ENCODE results near the gene NINJ1. TPM values are rescaled to one million over a fixed set of nuclear protein-coding genes. Genes with fewer than 3 reads are reported as not detected.

The NINJ1 gene
- total and polyA plus RNA-seq, 2 donors (not counting 1 experiment from before 2014, with no cell fraction given): 8.3 to 13.2 TPM

GRCh38 chr9:93081081-93081529, 52.9 kb downstream of the NINJ1 start:
- Histone ChIP-seq H3K9ac (ENCODE audit: low read length) (no peak overlapping the region), H3K36me3 (replicated peaks in 1 of 2; ENCODE audit: control extremely low read depth in 1 of 2, control insufficient read depth in 1 of 2, extremely low read depth in 1 of 2, insufficient read depth in 2 of 2, low read length in 1 of 2) (peaks cover 9 to 75% of the 10 kb centered on the region in 2 experiments), H3K4me3 (ENCODE audit: control extremely low read depth in 1 of 5, extremely low read depth in 1 of 5, insufficient read depth in 1 of 5, low read depth in 2 of 5, low read length in 4 of 5) (no peak overlapping the region), H2AFZ (ENCODE audit: insufficient read depth, low read depth, low read length, poor library complexity, severe bottlenecking) (no peak overlapping the region), H3K27ac (ENCODE audit: low read length in 2 of 2) (no peak overlapping the region), H3K4me1 (ENCODE audit: control insufficient read depth in 2 of 2, insufficient read depth in 2 of 2, low read length in 2 of 2) (no peaks in the 10 kb centered on the region), H3K9me3 (ENCODE audit: control extremely low read depth in 1 of 3, control insufficient read depth in 2 of 3, insufficient read depth in 1 of 3, low read length in 2 of 3) (peaks cover 0 to 12% (median 0%) of the 10 kb centered on the region in 3 donors), H3K4me2 (replicated peaks; ENCODE audit: low read depth, low read length, poor library complexity, severe bottlenecking) (no peak overlapping the region), H3K27me3 (replicated peaks in 1 of 4; ENCODE audit: control extremely low read depth in 1 of 4, control insufficient read depth in 3 of 4, insufficient read depth in 4 of 4, low read length in 3 of 4) (no peaks in the 10 kb centered on the region), H4K20me1 (ENCODE audit: control insufficient read depth, insufficient read depth, low read length, poor library complexity, severe bottlenecking) (peaks cover 17% of the 10 kb centered on the region), H3K79me2 (ENCODE audit: control insufficient read depth, insufficient read depth, low read length) (peaks cover 17% of the 10 kb centered on the region)
- intact Hi-C loops (cut with micrococcal nuclease): no loop called here
- Mint-ChIP-seq H3K27ac (no peak overlapping the region), H3K9me3 (ENCODE audit: insufficient read depth) (no peaks in the 10 kb centered on the region), H3K27me3 (no peaks in the 10 kb centered on the region), H3K4me1 (no peaks in the 10 kb centered on the region), H3K4me3 (no peak overlapping the region)
- DNase-seq (no peak), ATAC-seq (ENCODE audit: low read depth) (no peak)
- WGBS (ENCODE audit: insufficient coverage): 98% methylated on average over 10 of the region's 10 CpGs
- TF ChIP-seq EZH2 (IDR thresholded peaks at IDR 0.05; ENCODE audit: borderline replicate concordance, insufficient read depth, low read depth, low read length, poor library complexity, severe bottlenecking) (no peak), CTCF (IDR thresholded peaks at IDR 0.05) (no peak)
- ChIA-PET CTCF (interaction anchor here (1.5 kb wide), 1 partner anchor 77 kb away, joined by 3 read pairs; no protein-coding TSS in a partner anchor), POLR2A (no interaction called here)

GRCh38 chr9:93080406-93080805, 53.6 kb downstream of the NINJ1 start:
- peaks cover 22% of the 10 kb centered on the region for H3K79me2 ChIP-seq (ENCODE audit: control insufficient read depth, insufficient read depth, low read length)
- H3K9ac ChIP-seq (ENCODE audit: low read length): no peak overlapping the region
- peaks cover 22% of the 10 kb centered on the region for H4K20me1 ChIP-seq (ENCODE audit: control insufficient read depth, insufficient read depth, low read length, poor library complexity, severe bottlenecking)
- CTCF ChIA-PET: no interaction called here
- Mint-ChIP-seq H3K27ac (no peak overlapping the region), H3K4me1 (no peaks in the 10 kb centered on the region), H3K9me3 (ENCODE audit: insufficient read depth) (no peaks in the 10 kb centered on the region), H3K27me3 (no peaks in the 10 kb centered on the region), H3K4me3 (no peak overlapping the region)
- no peak overlapping the region for H3K4me3 ChIP-seq (ENCODE audit: control extremely low read depth in 1 of 5, extremely low read depth in 1 of 5, insufficient read depth in 1 of 5, low read depth in 2 of 5, low read length in 4 of 5)
- TF ChIP-seq CTCF (IDR thresholded peaks at IDR 0.05): no peak
- TF ChIP-seq EZH2 (IDR thresholded peaks at IDR 0.05; ENCODE audit: borderline replicate concordance, insufficient read depth, low read depth, low read length, poor library complexity, severe bottlenecking): no peak
- no peak for ATAC-seq (ENCODE audit: low read depth)
- no peak overlapping the region for H3K27ac ChIP-seq (ENCODE audit: low read length in 2 of 2)
- H3K9me3 ChIP-seq (ENCODE audit: control extremely low read depth in 1 of 3, control insufficient read depth in 2 of 3, insufficient read depth in 1 of 3, low read length in 2 of 3): peaks cover 0 to 5% (median 0%) of the 10 kb centered on the region in 3 donors
- no peak overlapping the region for H3K4me2 ChIP-seq (replicated peaks; ENCODE audit: low read depth, low read length, poor library complexity, severe bottlenecking)
- no peaks in the 10 kb centered on the region for H3K4me1 ChIP-seq (ENCODE audit: control insufficient read depth in 2 of 2, insufficient read depth in 2 of 2, low read length in 2 of 2)
- no peak overlapping the region for H2AFZ ChIP-seq (ENCODE audit: insufficient read depth, low read depth, low read length, poor library complexity, severe bottlenecking)
- peaks cover 5 to 69% of the 10 kb centered on the region in 2 experiments for H3K36me3 ChIP-seq (replicated peaks in 1 of 2; ENCODE audit: control extremely low read depth in 1 of 2, control insufficient read depth in 1 of 2, extremely low read depth in 1 of 2, insufficient read depth in 2 of 2, low read length in 1 of 2)
- WGBS (ENCODE audit: insufficient coverage): 86% methylated on average over 8 of the region's 9 CpGs
- H3K27me3 ChIP-seq (replicated peaks in 1 of 4; ENCODE audit: control extremely low read depth in 1 of 4, control insufficient read depth in 3 of 4, insufficient read depth in 4 of 4, low read length in 3 of 4): no peaks in the 10 kb centered on the region
- POLR2A ChIA-PET: interaction anchor here (0.7 kb wide), 1 partner anchor 16 kb away, joined by 5 read pairs; no protein-coding TSS in a partner anchor
- intact Hi-C loops (cut with micrococcal nuclease): no loop called here
- DNase-seq: no peak
